IMR-90 (cell line): ENCODE data around the gene NKX2-1. TPM values are rescaled to one million over a fixed set of nuclear protein-coding genes. Genes with fewer than 3 reads are reported as not detected.

Experiments used
- ATAC-seq: fragments of 200-7000 bp; cut with Tn5 transposase; 2 replicates; pipeline ENCODE4 v1.9.1; 2020; ENCODE audit warnings: low read depth, mild to moderate bottlenecking, moderate library complexity
- BruUV-seq: library from RNA; stranded (reverse); fragments of 400-500 nt; replicated peaks from 2 replicates; lab custom pipeline; 2021; lab: Mats Ljungman, UMichigan
- CTCF ChIA-PET: fragments of 300-600 bp; formaldehyde crosslinking; extraction: SDS; loops from one replicate; lab custom pipeline; 2021; ENCODE audit warnings: antibody characterized with exemption; lab: Yijun Ruan, JAX
- POLR2A ChIA-PET: fragments of 300-600 bp; sonication (Branson Sonifier 250); formaldehyde crosslinking; loops from one replicate; lab custom pipeline; 2022; ENCODE audit warnings: antibody characterized with exemption; ENCODE audit not compliant: unreplicated experiment; lab: Charles Lee
- DNase-seq: peaks from one replicate; pipeline ENCODE4 v3.0.0; 2013
- H2AFZ ChIP-seq: replicated peaks from 2 replicates; pipeline ENCODE3; 2013; ENCODE audit warnings: low read length, mild to moderate bottlenecking; ENCODE audit not compliant: poor library complexity
- H2AK5ac ChIP-seq: 2 replicates; pipeline ENCODE4 v1.6.1; 2013; ENCODE audit warnings: low read depth, low read length, inconsistent platforms
- H2AK9ac ChIP-seq: replicated peaks from 2 replicates; pipeline ENCODE3; 2013; ENCODE audit warnings: mild to moderate bottlenecking, low read depth, low read length, moderate library complexity; ENCODE audit not compliant: poor library complexity
- H2BK120ac ChIP-seq: 2 replicates; pipeline ENCODE4 v1.6.1; 2013; ENCODE audit warnings: low read depth, low read length, inconsistent platforms
- H2BK15ac ChIP-seq: 3 replicates; pipeline ENCODE4 v1.6.1; 2013; ENCODE audit warnings: low read depth, low read length, inconsistent platforms
- H2BK20ac ChIP-seq: 2 replicates; pipeline ENCODE4 v1.6.1; 2013; ENCODE audit warnings: low read depth, mild to moderate bottlenecking, inconsistent platforms, low read length, moderate library complexity
- H2BK5ac ChIP-seq: 2 replicates; pipeline ENCODE4 v1.6.1; 2013; ENCODE audit warnings: mild to moderate bottlenecking, low read depth, low read length, inconsistent platforms; ENCODE audit not compliant: poor library complexity, severe bottlenecking
- H3K14ac ChIP-seq: replicated peaks from 2 replicates; pipeline ENCODE4 v1.6.1; 2013; ENCODE audit warnings: low read depth, low read length, inconsistent platforms
- H3K18ac ChIP-seq: 2 replicates; pipeline ENCODE4 v1.6.1; 2013; ENCODE audit warnings: low read depth, low read length, control low read depth
- H3K23ac ChIP-seq: 2 replicates; pipeline ENCODE4 v1.6.1; 2013; ENCODE audit warnings: low read depth, low read length, inconsistent platforms
- H3K27ac ChIP-seq: 2 replicates; pipeline ENCODE4 v1.5.1; 2013; ENCODE audit warnings: mild to moderate bottlenecking, control low read depth, low read length; ENCODE audit not compliant: insufficient read depth
- H3K27me3 ChIP-seq: 2 replicates; pipeline ENCODE4 v1.6.1; 2013; ENCODE audit warnings: low read length; ENCODE audit not compliant: control insufficient read depth, insufficient read depth
- H3K36me3 ChIP-seq: 2 replicates; pipeline ENCODE4 v1.6.1; 2013; ENCODE audit warnings: low read length, mixed read lengths; ENCODE audit not compliant: control insufficient read depth, insufficient read depth
- H3K4ac ChIP-seq: 2 replicates; pipeline ENCODE4 v1.6.1; 2013; ENCODE audit warnings: low read depth, low read length, inconsistent platforms
- H3K4me1 ChIP-seq: 2 replicates; pipeline ENCODE4 v1.6.1; 2013; ENCODE audit warnings: low read length, mixed read lengths; ENCODE audit not compliant: control insufficient read depth, insufficient read depth
- H3K4me2 ChIP-seq: 2 replicates; pipeline ENCODE4 v1.6.1; 2013; ENCODE audit warnings: low read depth, mild to moderate bottlenecking, control low read depth, low read length, moderate library complexity
- H3K4me3 ChIP-seq: 2 replicates; pipeline ENCODE4 v1.5.1; 2013; ENCODE audit warnings: low read depth, mild to moderate bottlenecking, control low read depth, low read length, moderate library complexity; ENCODE audit not compliant: insufficient read depth
- H3K56ac ChIP-seq: 2 replicates; pipeline ENCODE4 v1.6.1; 2013; ENCODE audit warnings: low read length, inconsistent platforms; ENCODE audit not compliant: insufficient read depth; ENCODE audit errors: extremely low read depth
- H3K79me1 ChIP-seq, 2 experiments: 2 replicates each; pipeline ENCODE4 v1.6.1; 2013; ENCODE audit warnings: low read length in 2 of 2, inconsistent platforms in 1 of 2, low read depth in 1 of 2
- H3K9ac ChIP-seq: 2 replicates; pipeline ENCODE4 v1.6.1; 2013; ENCODE audit warnings: low read depth, low read length, control low read depth
- H3K9me1 ChIP-seq: 2 replicates; pipeline ENCODE4 v1.6.1; 2013; ENCODE audit warnings: low read length, inconsistent platforms; ENCODE audit not compliant: insufficient read depth
- H3K9me3 ChIP-seq: 2 replicates; pipeline ENCODE4 v1.6.1; 2013; ENCODE audit warnings: low read length; ENCODE audit not compliant: control insufficient read depth, insufficient read depth
- H4K20me1 ChIP-seq: 2 replicates; pipeline ENCODE4 v1.6.1; 2013; ENCODE audit warnings: low read length, inconsistent platforms; ENCODE audit not compliant: insufficient read depth
- H4K5ac ChIP-seq: 2 replicates; pipeline ENCODE4 v1.6.1; 2013; ENCODE audit warnings: mild to moderate bottlenecking, low read depth, low read length, control low read depth
- H4K8ac ChIP-seq, 2 experiments: 2 replicates each; pipeline ENCODE4 v1.6.1; 2013; ENCODE audit warnings: low read depth in 2 of 2, low read length in 2 of 2, control low read depth in 1 of 2, inconsistent platforms in 1 of 2
- H4K91ac ChIP-seq: 2 replicates; pipeline ENCODE4 v1.6.1; 2013; ENCODE audit warnings: low read depth, low read length, inconsistent platforms; ENCODE audit not compliant: insufficient read depth
- CHD1 ChIP-seq: IDR thresholded peaks from 2 replicates; pipeline ENCODE4 v1.6.1; 2012; ENCODE audit warnings: low read depth, low read length, improper control_type of control experiment
- CTCF ChIP-seq: conservative IDR thresholded peaks from 2 replicates; pipeline ENCODE4 v1.5.1; 2012; ENCODE audit warnings: mild to moderate bottlenecking, low read depth, low read length, improper control_type of control experiment
- FOS ChIP-seq: fragments of 150-350 bp; IDR thresholded peaks from 2 replicates; pipeline ENCODE4 v1.6.1; 2016; ENCODE audit warnings: low read depth, low read length
- MAZ ChIP-seq: IDR thresholded peaks from 2 replicates; pipeline ENCODE4 v1.6.1; 2012; ENCODE audit warnings: low read depth, mild to moderate bottlenecking, low read length, improper control_type of control experiment, moderate library complexity, borderline replicate concordance
- MXI1 ChIP-seq: IDR thresholded peaks from 2 replicates; pipeline ENCODE4 v1.6.1; 2012; ENCODE audit warnings: low read depth, mild to moderate bottlenecking, low read length, moderate library complexity, borderline replicate concordance
- NFE2L2 ChIP-seq: fragments of 150-350 bp; IDR thresholded peaks from 2 replicates; pipeline ENCODE4 v1.6.1; 2016; ENCODE audit warnings: low read depth, mild to moderate bottlenecking, low read length
- POLR2A ChIP-seq: IDR thresholded peaks from 2 replicates; pipeline ENCODE4 v1.6.1; 2012; ENCODE audit warnings: mild to moderate bottlenecking, low read depth, low read length
- RAD21 ChIP-seq: IDR thresholded peaks from 2 replicates; pipeline ENCODE4 v1.6.1; 2012; ENCODE audit warnings: low read length, improper control_type of control experiment
- SMC3 ChIP-seq: fragments of 150-350 bp; IDR thresholded peaks from 2 replicates; pipeline ENCODE4 v1.6.1; 2016; ENCODE audit warnings: low read depth, mild to moderate bottlenecking, antibody characterized with exemption, low read length, moderate library complexity
- WGBS, 2 experiments: methylation state at CpG; one replicate each; pipeline versions ENCODE4 v1.1.5 to v1.1.7; 2013; ENCODE audit warnings: missing lambda C conversion rate in 2 of 2; ENCODE audit not compliant: insufficient read length in 1 of 2; ENCODE audit errors: extremely low coverage in 2 of 2; 5-methylcytosine and 5-hydroxymethylcytosine counted together
- dilution Hi-C: fragments of 300-500 bp; cut with HindIII; formaldehyde crosslinking; loops from one replicate; pipeline ENCODE4 v1.14.3; 2018; ENCODE audit warnings: low sequenced_read_pairs; ENCODE audit not compliant: unreplicated experiment
- in situ Hi-C: fragments of 300-500 bp; cut with MboI; formaldehyde crosslinking; loops from 3 replicates; pipeline ENCODE4 v1.14.3; 2019; ENCODE audit warnings: low sequenced_read_pairs, inconsistent platforms, mixed read lengths
- intact Hi-C: fragments of 100-400 bp; cut with micrococcal nuclease; formaldehyde crosslinking; loops from 2 replicates; pipeline ENCODE4 v1.10.0; 2022
- polyA plus RNA-seq, 3 experiments: library from polyadenylated mRNA; depleted of rRNA; stranded (reverse); fragments of >200 nt; gene quantifications; 2 replicates each; pipeline ENCODE4 v1.2.3, GENCODE V29; 2012; ENCODE audit warnings: low replicate concordance in 1 of 3
- total RNA-seq: library from RNA; depleted of rRNA; stranded (reverse); fragments of >200 nt; gene quantifications from 2 replicates; pipeline ENCODE4 v1.2.3, GENCODE V29; 2012
- TF ChIP-seq, protein P1 (sequence below): fragments of 150-350 bp; IDR thresholded peaks from 2 replicates; pipeline ENCODE4 v1.6.1; 2017; ENCODE audit warnings: mild to moderate bottlenecking, antibody characterized with exemption, low read length, low read depth

NKX2-1 gene
- total and polyA plus RNA-seq, 2 of the 4 experiments (the other 2 are of a cell fraction) = not detected

DNA sequence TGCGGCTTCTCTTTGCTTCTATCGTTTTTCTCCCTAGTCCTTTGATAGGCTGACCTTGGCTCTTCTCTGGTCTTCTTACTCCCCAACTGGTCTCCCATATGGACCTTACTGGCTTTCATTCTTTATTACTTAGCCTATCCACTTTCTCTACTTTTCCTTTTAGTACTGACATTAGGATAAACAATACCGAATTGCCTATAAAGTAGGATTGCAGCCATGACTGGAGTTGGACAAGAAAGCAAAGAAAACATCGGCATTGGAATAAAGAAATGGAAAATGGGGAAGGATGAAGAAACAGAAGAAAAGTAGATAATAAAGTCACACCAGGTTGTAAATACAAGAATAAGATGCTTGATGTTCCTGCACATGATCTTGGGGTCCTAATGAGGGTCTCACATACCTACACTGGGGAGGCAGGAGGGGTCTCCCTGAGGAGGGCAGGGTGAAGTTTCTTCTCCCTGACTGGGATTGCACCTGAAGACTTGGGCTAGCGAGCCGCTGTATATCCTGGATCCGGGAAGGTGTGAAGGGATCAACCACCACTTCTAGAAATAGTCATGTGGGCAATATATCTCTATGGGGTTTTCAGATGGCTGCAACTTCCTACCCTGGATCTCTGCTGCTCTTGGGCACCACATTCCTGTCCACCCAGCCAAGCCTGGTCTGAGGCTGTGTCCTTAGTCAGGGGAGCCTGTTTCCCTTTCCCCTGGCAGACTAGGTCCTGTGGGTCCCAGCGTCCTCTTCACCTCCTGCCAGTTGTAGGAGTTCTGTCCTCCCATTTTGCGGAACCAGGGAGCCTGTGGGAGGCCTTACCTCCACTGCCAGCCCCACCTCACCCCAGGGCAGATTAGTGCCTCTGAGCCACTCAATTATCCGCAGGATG is 13.1 kb downstream of the NKX2-1 start:
- Histone ChIP-seq H3K36me3 (no peaks in the 10 kb centered on the region), H4K8ac (no peak overlapping the region), H3K79me1 (no peaks in the 10 kb centered on the region), H3K4me2 (no peak overlapping the region), H2BK20ac (no peak overlapping the region), H3K9ac (no peak overlapping the region), H3K14ac (no peak overlapping the region), H3K9me1 (no peaks in the 10 kb centered on the region), H3K23ac (no peak overlapping the region), H3K4me3 (no peak overlapping the region), H3K27ac (no peak overlapping the region), H3K56ac (no peak overlapping the region), H3K18ac (no peak overlapping the region), H3K9me3 (peaks cover 2% of the 10 kb centered on the region), H3K27me3 (peaks cover 79% of the 10 kb centered on the region), H2AFZ (no peak overlapping the region), H2AK9ac (no peak overlapping the region), H2BK5ac (no peak overlapping the region), H4K91ac (no peak overlapping the region), H4K20me1 (no peaks in the 10 kb centered on the region), H3K4me1 (no peaks in the 10 kb centered on the region), H2AK5ac (no peak overlapping the region), H2BK120ac (no peak overlapping the region), H2BK15ac (no peak overlapping the region), H4K5ac (no peak overlapping the region), H3K4ac (no peak overlapping the region)
- DNase-seq (no peak), ATAC-seq (no peak)
- BruUV-seq = no TSS peak
- dilution Hi-C loops = no loop called here
- in situ Hi-C loops = no loop called here
- WGBS, 2 experiments = 29% methylated on average over 3 of the region's 10 CpGs; no CpG with 5 or more reads in 1 of the 2 experiments
- POLR2A ChIA-PET = no interaction called here
- CTCF ChIA-PET = no interaction called here
- intact Hi-C loops = no loop called here
- no peak for TF ChIP-seq MXI1
- TF ChIP-seq NFE2L2 = no peak
- TF ChIP-seq, protein P1, sequence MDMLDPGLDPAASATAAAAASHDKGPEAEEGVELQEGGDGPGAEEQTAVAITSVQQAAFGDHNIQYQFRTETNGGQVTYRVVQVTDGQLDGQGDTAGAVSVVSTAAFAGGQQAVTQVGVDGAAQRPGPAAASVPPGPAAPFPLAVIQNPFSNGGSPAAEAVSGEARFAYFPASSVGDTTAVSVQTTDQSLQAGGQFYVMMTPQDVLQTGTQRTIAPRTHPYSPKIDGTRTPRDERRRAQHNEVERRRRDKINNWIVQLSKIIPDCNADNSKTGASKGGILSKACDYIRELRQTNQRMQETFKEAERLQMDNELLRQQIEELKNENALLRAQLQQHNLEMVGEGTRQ = no peak
- TF ChIP-seq RAD21 = no peak
- TF ChIP-seq FOS = no peak
- no peak for TF ChIP-seq CHD1
- TF ChIP-seq SMC3 = no peak
- no peak for TF ChIP-seq POLR2A
- no peak for TF ChIP-seq MAZ
- no peak for TF ChIP-seq CTCF
